Upper lobe of left lung (tissue), 6 donors: Measurements from ENCODE around the gene FEM1C. TPM values are rescaled to one million over a fixed set of nuclear protein-coding genes. Genes with fewer than 3 reads are reported as not detected.

Experiments
- ATAC-seq, 2 donors: fragments of 200-7000 bp; cut with Tn5 transposase; one replicate each; pipeline ENCODE4 v1.9.1; 2022; ENCODE audit warnings: mild to moderate bottlenecking in 2 of 2, moderate library complexity in 2 of 2; ENCODE audit not compliant: low FRiP score in 2 of 2
- DNase-seq, 2 donors: peaks; one replicate each; pipeline ENCODE4 v3.0.0-alpha.2; 2019 to 2020
- H3K27ac ChIP-seq, 4 donors: fragments of 200-600 bp; sonication (generic); one replicate each; pipeline ENCODE4 v1.5.1; 2016 to 2019
- H3K27me3 ChIP-seq, 4 donors: fragments of 200-600 bp; sonication (generic); one replicate each; pipeline ENCODE4 v1.5.1; 2017 to 2019
- H3K36me3 ChIP-seq, 4 donors: fragments of 200-600 bp; sonication (generic); one replicate each; pipeline ENCODE4 v1.5.1; 2016 to 2019
- H3K4me1 ChIP-seq, 4 donors: fragments of 200-600 bp; sonication (generic); one replicate each; pipeline ENCODE4 v1.5.1; 2018 to 2019
- H3K4me3 ChIP-seq, 4 donors: fragments of 200-600 bp; sonication (generic); one replicate each; pipeline ENCODE4 v1.5.1; 2017 to 2019; ENCODE audit warnings: mild to moderate bottlenecking in 2 of 4, moderate library complexity in 1 of 4
- H3K9me3 ChIP-seq, 4 donors: fragments of 200-600 bp; sonication (generic); one replicate each; pipeline ENCODE4 v1.5.1; 2018 to 2019
- EP300 ChIP-seq, 4 donors: sonication (generic); formaldehyde crosslinking; IDR thresholded peaks; one replicate each; pipeline ENCODE4 v1.5.1; 2017; ENCODE audit warnings: antibody characterized with exemption in 4 of 4, control low read depth in 2 of 4
- POLR2A ChIP-seq, 4 donors: fragments of 450-650 bp; IDR thresholded peaks; one replicate each; pipeline ENCODE4 v1.5.1; 2016 to 2017; ENCODE audit warnings: antibody characterized with exemption in 4 of 4, mild to moderate bottlenecking in 2 of 4
- POLR2AphosphoS5 ChIP-seq, 2 donors: sonication (generic); formaldehyde crosslinking; IDR thresholded peaks; one replicate each; pipeline ENCODE4 v1.5.1; 2017; ENCODE audit warnings: antibody characterized with exemption in 2 of 2
- WGBS, 2 donors: methylation state at CpG; one replicate each; pipeline ENCODE4 v1.1.5; 2017 to 2018; 5-methylcytosine and 5-hydroxymethylcytosine counted together
- total RNA-seq, 6 donors: library from RNA; depleted of rRNA in 4 of 6; stranded (reverse); fragments of >200 nt in 4 of 6; gene quantifications; one replicate each; pipeline versions ENCODE4 v1.1.0 to v1.2.1, GENCODE V29; 2016 to 2021
- TF ChIP-seq, protein P1 (sequence below), 6 experiments: fragments of 450-650 bp in 4 of 6; fragments of 200-600 bp in 2 of 6; sonication (generic) in 2 of 6; IDR thresholded peaks; one replicate each; pipeline ENCODE4 v1.5.1; 2016 to 2019; ENCODE audit warnings: antibody characterized with exemption in 6 of 6
- donor health status: DM: no; HTN: no; CAD: no; lungs with moderate emphysema.
- donor health status: DM: no; HTN: yes; CAD: no; lungs with severe emphysema.

Gene FEM1C, protein sequence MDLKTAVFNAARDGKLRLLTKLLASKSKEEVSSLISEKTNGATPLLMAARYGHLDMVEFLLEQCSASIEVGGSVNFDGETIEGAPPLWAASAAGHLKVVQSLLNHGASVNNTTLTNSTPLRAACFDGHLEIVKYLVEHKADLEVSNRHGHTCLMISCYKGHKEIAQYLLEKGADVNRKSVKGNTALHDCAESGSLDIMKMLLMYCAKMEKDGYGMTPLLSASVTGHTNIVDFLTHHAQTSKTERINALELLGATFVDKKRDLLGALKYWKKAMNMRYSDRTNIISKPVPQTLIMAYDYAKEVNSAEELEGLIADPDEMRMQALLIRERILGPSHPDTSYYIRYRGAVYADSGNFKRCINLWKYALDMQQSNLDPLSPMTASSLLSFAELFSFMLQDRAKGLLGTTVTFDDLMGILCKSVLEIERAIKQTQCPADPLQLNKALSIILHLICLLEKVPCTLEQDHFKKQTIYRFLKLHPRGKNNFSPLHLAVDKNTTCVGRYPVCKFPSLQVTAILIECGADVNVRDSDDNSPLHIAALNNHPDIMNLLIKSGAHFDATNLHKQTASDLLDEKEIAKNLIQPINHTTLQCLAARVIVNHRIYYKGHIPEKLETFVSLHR
- 10 to 100 TPM in 5 of 6 donors, 1 to 10 TPM in 1; 9.7 to 39.8 (median 24.5) TPM for total RNA-seq

GRCh38 chr5:115544436-115545350, at the start of gene FEM1C:
Gene FEM1C, minus strand, starts transcription at chr5:115544775. Its CDS starts 1,282 bp downstream, at chr5:115543493.
- Histone ChIP-seq H3K27ac (peak within 1 kb of the TSS; percentile 94 to 99 (median 98)), H3K4me1 (peaks cover 14 to 34% (median 20%) of the 10 kb centered on the region in 4 donors), H3K9me3 (peaks cover 0 to 9% (median 5%) of the 10 kb centered on the region in 4 donors), H3K27me3 (no peaks in the 10 kb centered on the region), H3K36me3 (peaks cover 0 to 6% (median 0%) of the 10 kb centered on the region in 4 donors), H3K4me3 (peak within 1 kb of the TSS; percentile 7 to 90 (median 82))
- DNase-seq (peak; percentile 99 to 100), ATAC-seq (peak; percentile 98)
- WGBS, 2 donors = 1% methylated on average over 22 to 23 of the region's 82 CpGs
- TF ChIP-seq POLR2A (IDR thresholded peaks at IDR 0.05) (peak; percentile 31 to 100 (median 98)), POLR2AphosphoS5 (IDR thresholded peaks at IDR 0.05) (peak; percentile 99 to 100), EP300 (IDR thresholded peaks at IDR 0.05) (peak in 1 of 4 donors; percentile 92)
- TF ChIP-seq, protein P1, sequence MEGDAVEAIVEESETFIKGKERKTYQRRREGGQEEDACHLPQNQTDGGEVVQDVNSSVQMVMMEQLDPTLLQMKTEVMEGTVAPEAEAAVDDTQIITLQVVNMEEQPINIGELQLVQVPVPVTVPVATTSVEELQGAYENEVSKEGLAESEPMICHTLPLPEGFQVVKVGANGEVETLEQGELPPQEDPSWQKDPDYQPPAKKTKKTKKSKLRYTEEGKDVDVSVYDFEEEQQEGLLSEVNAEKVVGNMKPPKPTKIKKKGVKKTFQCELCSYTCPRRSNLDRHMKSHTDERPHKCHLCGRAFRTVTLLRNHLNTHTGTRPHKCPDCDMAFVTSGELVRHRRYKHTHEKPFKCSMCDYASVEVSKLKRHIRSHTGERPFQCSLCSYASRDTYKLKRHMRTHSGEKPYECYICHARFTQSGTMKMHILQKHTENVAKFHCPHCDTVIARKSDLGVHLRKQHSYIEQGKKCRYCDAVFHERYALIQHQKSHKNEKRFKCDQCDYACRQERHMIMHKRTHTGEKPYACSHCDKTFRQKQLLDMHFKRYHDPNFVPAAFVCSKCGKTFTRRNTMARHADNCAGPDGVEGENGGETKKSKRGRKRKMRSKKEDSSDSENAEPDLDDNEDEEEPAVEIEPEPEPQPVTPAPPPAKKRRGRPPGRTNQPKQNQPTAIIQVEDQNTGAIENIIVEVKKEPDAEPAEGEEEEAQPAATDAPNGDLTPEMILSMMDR (IDR thresholded peaks at IDR 0.05) = peak in 1 of 6 experiments; percentile 27

- no peak for DNase-seq
- WGBS, 2 donors = 67 to 76% methylated on average over 3 of the region's 3 CpGs
These were observed 44.5 kb upstream of the FEM1C start for GRCh38 chr5:115589043-115589442.

GRCh38 chr5:115588640-115589039, 44.1 kb upstream of the FEM1C start:
- no peak overlapping the region for H3K4me3 ChIP-seq
- no peak for ATAC-seq
- no peak overlapping the region for H3K27ac ChIP-seq
- TF ChIP-seq POLR2A (IDR thresholded peaks at IDR 0.05) (no peak), EP300 (IDR thresholded peaks at IDR 0.05) (no peak), POLR2AphosphoS5 (IDR thresholded peaks at IDR 0.05) (no peak)
- TF ChIP-seq, protein P1 (IDR thresholded peaks at IDR 0.05) = no peak
- H3K36me3 ChIP-seq = no peaks in the 10 kb centered on the region
- no peaks in the 10 kb centered on the region for H3K27me3 ChIP-seq
- H3K9me3 ChIP-seq = no peaks in the 10 kb centered on the region
- H3K4me1 ChIP-seq = no peaks in the 10 kb centered on the region
- DNase-seq = no peak
- WGBS, 2 donors = 61 to 70% methylated on average over 4 of the region's 4 CpGs

More at GRCh38 chr5:115589043-115589442, 44.5 kb upstream of the FEM1C start:
- no peak overlapping the region for H3K27ac ChIP-seq
- no peak for ATAC-seq
- H3K27me3 ChIP-seq = no peaks in the 10 kb centered on the region
- H3K4me1 ChIP-seq = no peaks in the 10 kb centered on the region
- H3K4me3 ChIP-seq = no peak overlapping the region
- TF ChIP-seq EP300 (IDR thresholded peaks at IDR 0.05) = no peak
- TF ChIP-seq POLR2AphosphoS5 (IDR thresholded peaks at IDR 0.05) = no peak
- TF ChIP-seq, protein P1 (IDR thresholded peaks at IDR 0.05) = no peak
- TF ChIP-seq POLR2A (IDR thresholded peaks at IDR 0.05) = no peak
- no peaks in the 10 kb centered on the region for H3K36me3 ChIP-seq
- H3K9me3 ChIP-seq = no peaks in the 10 kb centered on the region

DNA sequence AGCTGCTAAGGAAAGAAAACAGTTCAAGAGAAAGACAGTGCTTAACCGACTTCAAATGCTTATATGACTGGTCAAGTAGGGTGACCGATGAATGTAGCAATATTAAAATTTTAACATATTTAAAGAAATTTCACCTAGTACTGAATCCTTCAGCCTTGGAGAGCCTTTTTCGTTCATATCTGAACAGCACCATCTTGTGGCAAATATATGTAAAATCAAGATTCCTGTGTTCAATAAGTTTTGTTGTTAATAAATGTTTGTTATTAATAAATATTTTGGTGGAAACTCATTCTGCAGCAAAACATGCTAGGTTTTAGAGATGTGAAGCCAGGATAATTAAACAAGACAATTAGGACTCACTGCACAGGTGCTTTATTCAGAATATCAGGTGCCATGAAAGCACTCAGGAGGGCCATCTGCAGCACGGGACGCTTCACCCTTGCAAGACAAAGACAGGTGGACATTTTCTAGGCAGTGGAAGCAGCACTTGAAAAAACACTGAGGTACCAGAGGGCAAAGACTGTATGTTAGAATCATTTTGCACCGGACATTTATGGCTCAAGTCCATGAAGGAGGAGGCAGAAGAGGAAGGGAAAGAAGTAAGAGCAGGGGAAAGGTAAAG, 42.1 kb upstream of the FEM1C start:
- ATAC-seq = peak in 1 of 2 donors; percentile 62
- Histone ChIP-seq H3K4me1 (no peaks in the 10 kb centered on the region), H3K9me3 (no peaks in the 10 kb centered on the region), H3K36me3 (no peaks in the 10 kb centered on the region), H3K4me3 (no peak overlapping the region), H3K27ac (no peak overlapping the region), H3K27me3 (no peaks in the 10 kb centered on the region)
- no peak for DNase-seq
- WGBS, 2 donors = 47 to 49% methylated on average over 6 of the region's 6 CpGs
- TF ChIP-seq POLR2AphosphoS5 (IDR thresholded peaks at IDR 0.05) (no peak), POLR2A (IDR thresholded peaks at IDR 0.05) (no peak)
- TF ChIP-seq, protein P1 (IDR thresholded peaks at IDR 0.05) = peak in 5 of 6 experiments; percentile 21 to 59 (median 50)
